Measurements from ENCODE around the gene C16orf46.

- no peak for TF ChIP-seq CTCF (IDR thresholded peaks at IDR 0.05; ENCODE audit: insufficient read depth, low read length, poor library complexity, severe bottlenecking)
- no peak for TF ChIP-seq EZH2phosphoT487 (conservative IDR thresholded peaks at IDR 0.05; ENCODE audit: low read length)
Observed at GRCh38 chr16:81095653-81095952, 18.6 kb upstream of the C16orf46 start.
